Measurements from ENCODE around the gene SEMA3C. TPM values are rescaled to one million over a fixed set of nuclear protein-coding genes. Genes with fewer than 3 reads are reported as not detected.

Gene SEMA3C
- total and polyA plus RNA-seq, 11 donors = 11.7 to 110 (median 67.6) TPM

- H3K9me3 ChIP-seq = no peaks in the 10 kb centered on the region
- WGBS, 4 donors = 56 to 64% (median 60%) methylated on average over 4 of the region's 4 CpGs
- H3K27me3 ChIP-seq = no peaks in the 10 kb centered on the region
- DNase-seq = no peak
- H3K36me3 ChIP-seq = no peaks in the 10 kb centered on the region
- peak overlapping the region in 2 of 12 donors; percentile 6 to 51 for H3K27ac ChIP-seq
- ATAC-seq = peak; percentile 24 to 82 (median 58)
- H3K4me3 ChIP-seq = no peak overlapping the region
- intact Hi-C loops (cut with DNase I) = no loop called here
- no peak for TF ChIP-seq CTCF (IDR thresholded peaks at IDR 0.05)
- no peak for TF ChIP-seq POLR2A (IDR thresholded peaks at IDR 0.05)
- peaks cover 0 to 17% (median 0%) of the 10 kb centered on the region in 12 donors for H3K4me1 ChIP-seq
These were observed 18.0 kb downstream of the SEMA3C start for GRCh38 chr7:80900583-80901576.

DNA sequence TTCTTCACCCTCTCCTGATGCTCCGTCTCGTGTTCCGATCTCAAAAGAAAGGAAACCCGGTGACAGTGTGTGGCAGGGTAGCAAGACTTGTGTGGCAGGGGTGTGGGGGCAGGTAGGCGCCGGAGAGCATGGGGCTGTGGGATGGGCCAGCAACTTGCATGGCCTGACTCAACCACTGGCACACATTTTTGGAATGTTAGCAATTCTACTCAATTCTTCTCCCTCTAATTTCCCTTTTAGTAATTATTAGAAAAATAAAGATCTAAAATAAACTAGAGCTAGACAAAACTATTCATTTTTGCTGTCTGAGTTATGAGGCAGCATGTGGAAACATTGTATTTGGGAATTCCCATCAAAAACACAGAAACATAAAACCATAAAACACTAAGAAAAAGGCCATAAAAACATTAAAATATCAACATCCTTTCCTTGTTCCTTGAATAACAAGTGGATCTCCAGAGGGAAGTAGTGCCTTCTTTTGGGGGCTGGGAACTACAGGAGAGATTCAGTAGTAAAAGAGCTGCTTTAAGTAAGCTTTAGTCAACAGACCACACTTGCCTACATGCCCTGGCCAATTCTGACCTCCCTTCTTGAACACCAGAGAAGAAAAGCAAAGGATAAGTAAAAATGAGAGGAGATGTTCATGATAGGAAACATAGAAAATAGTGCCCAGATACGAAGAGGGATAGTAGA, 21.8 kb downstream of the SEMA3C start:
- no peak for ATAC-seq
- peaks cover 0 to 21% (median 0%) of the 10 kb centered on the region in 12 donors for H3K4me1 ChIP-seq
- H3K36me3 ChIP-seq = no peaks in the 10 kb centered on the region
- no peaks in the 10 kb centered on the region for H3K9me3 ChIP-seq
- intact Hi-C loops (cut with DNase I) = no loop called here
- no peaks in the 10 kb centered on the region for H3K27me3 ChIP-seq
- H3K27ac ChIP-seq = peak overlapping the region in 1 of 12 donors; percentile 9
- DNase-seq = no peak
- no peak overlapping the region for H3K4me3 ChIP-seq
- WGBS, 4 donors = 87 to 92% (median 88%) methylated on average over 7 of the region's 7 CpGs
- TF ChIP-seq POLR2A (IDR thresholded peaks at IDR 0.05) = no peak
- TF ChIP-seq CTCF (IDR thresholded peaks at IDR 0.05) = no peak

GRCh38 chr7:80895056-80895455, 23.8 kb downstream of the SEMA3C start:
- Histone ChIP-seq H3K36me3 (no peaks in the 10 kb centered on the region), H3K27me3 (no peaks in the 10 kb centered on the region), H3K4me3 (no peak overlapping the region), H3K27ac (no peak overlapping the region), H3K4me1 (peaks cover 0 to 11% (median 7%) of the 10 kb centered on the region in 12 donors), H3K9me3 (no peaks in the 10 kb centered on the region)
- WGBS, 4 donors = 85 to 92% (median 91%) methylated on average over 4 of the region's 4 CpGs
- intact Hi-C loops (cut with DNase I) = no loop called here
- no peak for DNase-seq
- ATAC-seq = no peak
- TF ChIP-seq CTCF (IDR thresholded peaks at IDR 0.05) (no peak), POLR2A (IDR thresholded peaks at IDR 0.05) (no peak)

DNA sequence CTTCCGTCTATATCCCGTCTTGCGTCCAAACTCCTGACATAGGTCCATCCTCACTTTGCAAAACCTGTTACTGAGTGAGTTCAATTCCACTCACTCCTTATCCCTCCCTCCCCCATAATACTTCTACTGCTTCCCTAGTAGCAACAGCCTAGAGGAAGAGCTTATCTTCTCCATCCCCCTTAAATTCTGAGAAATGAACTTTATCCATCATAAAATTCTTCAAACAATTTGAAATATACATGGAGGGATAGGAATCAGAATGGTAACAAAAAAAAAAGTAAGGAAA, 27.6 kb downstream of the SEMA3C start:
- H3K27ac ChIP-seq = peak overlapping the region in 2 of 12 donors; percentile 25 to 28
- ATAC-seq (no peak), DNase-seq (no peak)
- peaks cover 0 to 14% (median 8%) of the 10 kb centered on the region in 12 donors for H3K4me1 ChIP-seq
- H3K36me3 ChIP-seq = peaks cover 0 to 5% (median 0%) of the 10 kb centered on the region in 9 donors
- 92 to 98% (median 92%) methylated on average over 3 of the region's 3 CpGs for whole genome bisulfite sequencing, 4 donors
- H3K9me3 ChIP-seq = no peaks in the 10 kb centered on the region
- no peaks in the 10 kb centered on the region for H3K27me3 ChIP-seq
- TF ChIP-seq CTCF (IDR thresholded peaks at IDR 0.05) (no peak), POLR2A (IDR thresholded peaks at IDR 0.05) (no peak)
- intact Hi-C loops (cut with DNase I) = no loop called here
- no peak overlapping the region for H3K4me3 ChIP-seq
